Measurements from ENCODE around the gene SUFU.
"Not testable (repeated sequence)": the region's sequence is repeated elsewhere in the genome, so short reads cannot be mapped to it uniquely, and the experiment has no call there.

SUFU gene

DNA sequence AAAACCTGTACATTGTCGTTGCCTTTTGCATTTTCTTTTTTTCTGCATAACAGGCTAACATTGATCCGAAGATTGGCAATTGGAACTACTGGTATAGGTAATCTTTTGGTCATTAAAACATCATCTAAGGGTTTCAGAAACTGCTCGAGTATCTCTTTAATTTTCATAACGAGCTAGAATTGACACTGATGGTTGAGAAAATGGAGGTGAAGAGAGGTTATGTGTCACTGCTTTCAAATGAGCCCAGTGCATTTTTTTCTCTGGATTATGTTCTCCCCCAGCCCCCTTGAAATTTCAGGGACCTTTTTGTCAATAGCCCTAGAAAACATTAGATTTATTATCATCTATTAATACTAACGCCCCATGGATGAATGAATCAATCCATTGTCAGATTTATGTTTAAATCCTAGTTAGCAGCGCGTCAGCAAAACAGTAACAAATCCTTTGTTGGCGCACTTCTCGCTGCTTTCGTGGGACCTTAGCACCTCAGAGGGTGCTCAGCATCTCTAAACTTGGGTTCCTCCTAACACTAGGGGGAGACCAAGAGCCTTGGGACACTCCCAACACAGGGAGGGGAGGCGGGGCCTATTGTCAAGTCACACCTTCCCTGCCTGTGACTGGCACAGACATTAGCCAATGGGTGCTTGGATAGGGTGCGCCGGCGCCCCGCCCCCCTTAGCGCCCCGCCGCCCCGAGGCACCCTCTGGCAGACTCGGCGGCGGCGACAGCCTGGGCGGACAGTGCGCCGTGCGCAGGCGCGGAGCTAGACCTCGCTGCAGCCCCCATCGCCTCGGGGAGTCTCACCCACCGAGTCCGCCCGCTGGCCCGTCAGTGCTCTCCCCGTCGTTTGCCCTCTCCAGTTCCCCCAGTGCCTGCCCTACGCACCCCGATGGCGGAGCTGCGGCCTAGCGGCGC is at the start of gene SUFU:
Gene SUFU, plus strand, starts transcription at position 709 of the 915 bp plus-strand sequence. Its CDS starts 181 bp downstream, at position 890.
- H3K9ac ChIP-seq (ENCODE audit: low read length in 5 of 5): peak within 1 kb of the TSS in 4 of 5 donors; percentile 75 to 98 (median 94)
- H3K4me1 ChIP-seq (ENCODE audit: control insufficient read depth in 5 of 5, insufficient read depth in 5 of 5, low read length in 5 of 5): peaks cover 6 to 57% (median 51%) of the 10 kb centered on the region in 5 donors
- H3K27me3 ChIP-seq (ENCODE audit: control insufficient read depth in 5 of 5, insufficient read depth in 4 of 5, low read length in 5 of 5): no peaks in the 10 kb centered on the region
- no peaks in the 10 kb centered on the region for H3K9me3 ChIP-seq (ENCODE audit: control insufficient read depth in 5 of 5, low read length in 5 of 5)
- H3K4me3 ChIP-seq (ENCODE audit: low read depth in 1 of 5, low read length in 5 of 5): peak within 1 kb of the TSS; percentile 81 to 99 (median 90)
- H3K27ac ChIP-seq (ENCODE audit: low read depth, low read length): peak within 1 kb of the TSS; percentile 93
- peaks cover 0 to 5% (median 4%) of the 10 kb centered on the region in 5 donors for H3K36me3 ChIP-seq (ENCODE audit: control insufficient read depth in 5 of 5, insufficient read depth in 5 of 5, low read length in 5 of 5)

DNA sequence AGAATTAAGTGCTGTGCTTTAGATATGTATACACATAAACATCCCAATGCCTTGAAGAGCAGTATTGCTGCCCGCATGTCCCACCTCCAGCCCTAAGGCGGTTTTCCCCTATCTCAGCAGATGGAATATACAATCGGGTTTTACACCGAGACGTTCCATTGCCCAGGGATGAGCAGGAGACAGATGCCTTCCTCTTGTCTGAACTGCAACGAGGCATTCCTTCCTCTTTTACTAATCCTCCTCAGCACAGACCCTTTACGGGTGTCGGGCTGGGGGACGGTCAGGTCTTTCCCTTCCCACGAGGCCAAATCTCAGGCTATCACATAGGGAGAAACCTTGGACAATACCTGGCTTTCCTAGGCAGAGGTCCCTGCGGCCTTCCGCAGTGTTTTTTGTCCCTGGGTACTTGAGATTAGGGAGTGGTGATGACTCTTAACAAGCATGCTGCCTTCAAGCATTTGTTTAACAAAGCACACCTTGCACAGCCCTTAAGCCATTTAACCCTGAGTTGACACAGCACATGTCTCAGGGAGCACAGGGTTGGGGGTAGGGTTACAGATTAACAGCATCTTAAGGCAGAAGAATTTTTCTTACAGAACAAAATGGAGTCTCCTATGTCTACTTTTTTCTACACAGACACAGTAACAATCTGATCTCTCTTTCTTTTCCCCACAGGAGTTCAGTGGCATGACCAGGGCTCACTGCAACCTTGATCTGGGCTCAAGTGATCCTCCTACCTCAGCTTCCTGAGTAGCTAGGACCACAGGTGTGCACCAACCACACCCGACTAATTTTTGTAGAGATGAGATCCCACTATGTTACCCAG is 48.9 kb upstream of the SUFU start:
- not testable (repeated sequence) for H3K27me3 ChIP-seq (ENCODE audit: control insufficient read depth in 5 of 5, insufficient read depth in 4 of 5, low read length in 5 of 5); H3K9me3 ChIP-seq (ENCODE audit: control insufficient read depth in 5 of 5, low read length in 5 of 5); H3K9ac ChIP-seq (ENCODE audit: low read length in 5 of 5); H3K36me3 ChIP-seq (ENCODE audit: control insufficient read depth in 5 of 5, insufficient read depth in 5 of 5, low read length in 5 of 5); H3K27ac ChIP-seq (ENCODE audit: low read depth, low read length); H3K4me3 ChIP-seq (ENCODE audit: low read depth in 1 of 5, low read length in 5 of 5)
- H3K4me1 ChIP-seq (ENCODE audit: control insufficient read depth in 5 of 5, insufficient read depth in 5 of 5, low read length in 5 of 5): peaks cover 7 to 32% (median 16%) of the 10 kb centered on the region in 5 donors

GRCh38 chr10:102455893-102456471 is 47.8 kb upstream of the SUFU start:
- no peaks in the 10 kb centered on the region for H3K9me3 ChIP-seq (ENCODE audit: control insufficient read depth in 5 of 5, low read length in 5 of 5)
- no peaks in the 10 kb centered on the region for H3K36me3 ChIP-seq (ENCODE audit: control insufficient read depth in 5 of 5, insufficient read depth in 5 of 5, low read length in 5 of 5)
- no peaks in the 10 kb centered on the region for H3K27me3 ChIP-seq (ENCODE audit: control insufficient read depth in 5 of 5, insufficient read depth in 4 of 5, low read length in 5 of 5)
- no peak overlapping the region for H3K27ac ChIP-seq (ENCODE audit: low read depth, low read length)
- H3K4me3 ChIP-seq (ENCODE audit: low read depth in 1 of 5, low read length in 5 of 5): no peak overlapping the region
- H3K9ac ChIP-seq (ENCODE audit: low read length in 5 of 5): no peak overlapping the region
- peaks cover 7 to 27% (median 15%) of the 10 kb centered on the region in 5 donors for H3K4me1 ChIP-seq (ENCODE audit: control insufficient read depth in 5 of 5, insufficient read depth in 5 of 5, low read length in 5 of 5)

DNA sequence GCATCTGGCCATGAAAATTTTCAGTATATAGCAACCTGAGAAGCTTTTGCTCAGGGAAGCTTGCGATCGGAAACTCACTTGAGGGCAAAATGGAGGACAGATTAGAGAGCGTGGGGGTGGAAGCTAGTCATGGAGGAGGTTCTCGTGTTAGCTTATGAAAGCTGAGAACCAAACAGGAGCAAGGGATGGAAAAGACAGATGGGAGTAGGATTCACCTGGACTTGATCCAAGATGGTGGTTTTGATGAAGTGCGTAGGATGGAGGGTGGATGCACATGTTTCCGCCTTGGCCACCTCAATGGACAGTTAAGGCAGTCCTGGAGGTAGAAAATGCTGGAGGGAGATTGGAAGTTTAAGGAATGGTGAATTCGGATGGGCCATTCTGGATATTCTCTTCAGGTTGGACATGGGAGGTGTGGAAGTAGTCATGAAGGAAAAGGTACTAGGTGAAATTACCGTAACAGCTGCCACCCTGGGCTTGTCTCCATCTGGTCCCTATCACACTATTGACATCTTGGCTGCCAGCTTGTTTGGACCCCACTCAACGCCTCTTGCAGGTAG is 46.1 kb upstream of the SUFU start:
- no peak overlapping the region for H3K27ac ChIP-seq (ENCODE audit: low read depth, low read length)
- no peaks in the 10 kb centered on the region for H3K36me3 ChIP-seq (ENCODE audit: control insufficient read depth in 5 of 5, insufficient read depth in 5 of 5, low read length in 5 of 5)
- H3K4me1 ChIP-seq (ENCODE audit: control insufficient read depth in 5 of 5, insufficient read depth in 5 of 5, low read length in 5 of 5): peaks cover under 1 to 32% (median 18%) of the 10 kb centered on the region in 5 donors
- H3K27me3 ChIP-seq (ENCODE audit: control insufficient read depth in 5 of 5, insufficient read depth in 4 of 5, low read length in 5 of 5): no peaks in the 10 kb centered on the region
- H3K4me3 ChIP-seq (ENCODE audit: low read depth in 1 of 5, low read length in 5 of 5): no peak overlapping the region
- no peak overlapping the region for H3K9ac ChIP-seq (ENCODE audit: low read length in 5 of 5)
- no peaks in the 10 kb centered on the region for H3K9me3 ChIP-seq (ENCODE audit: control insufficient read depth in 5 of 5, low read length in 5 of 5)

- no peaks in the 10 kb centered on the region for H3K27me3 ChIP-seq (ENCODE audit: control insufficient read depth in 5 of 5, insufficient read depth in 4 of 5, low read length in 5 of 5)
- H3K4me3 ChIP-seq (ENCODE audit: low read depth in 1 of 5, low read length in 5 of 5): no peak overlapping the region
- no peaks in the 10 kb centered on the region for H3K9me3 ChIP-seq (ENCODE audit: control insufficient read depth in 5 of 5, low read length in 5 of 5)
- H3K27ac ChIP-seq (ENCODE audit: low read depth, low read length): no peak overlapping the region
- H3K9ac ChIP-seq (ENCODE audit: low read length in 5 of 5): no peak overlapping the region
- H3K36me3 ChIP-seq (ENCODE audit: control insufficient read depth in 5 of 5, insufficient read depth in 5 of 5, low read length in 5 of 5): no peaks in the 10 kb centered on the region
- peaks cover 0 to 30% (median 23%) of the 10 kb centered on the region in 5 donors for H3K4me1 ChIP-seq (ENCODE audit: control insufficient read depth in 5 of 5, insufficient read depth in 5 of 5, low read length in 5 of 5)
Measured at GRCh38 chr10:102458656-102459055, 45.1 kb upstream of the SUFU start.

- H3K27me3 ChIP-seq (ENCODE audit: control insufficient read depth in 5 of 5, insufficient read depth in 4 of 5, low read length in 5 of 5): no peaks in the 10 kb centered on the region
Measured at GRCh38 chr10:102460836-102461186, 43.0 kb upstream of the SUFU start.

DNA sequence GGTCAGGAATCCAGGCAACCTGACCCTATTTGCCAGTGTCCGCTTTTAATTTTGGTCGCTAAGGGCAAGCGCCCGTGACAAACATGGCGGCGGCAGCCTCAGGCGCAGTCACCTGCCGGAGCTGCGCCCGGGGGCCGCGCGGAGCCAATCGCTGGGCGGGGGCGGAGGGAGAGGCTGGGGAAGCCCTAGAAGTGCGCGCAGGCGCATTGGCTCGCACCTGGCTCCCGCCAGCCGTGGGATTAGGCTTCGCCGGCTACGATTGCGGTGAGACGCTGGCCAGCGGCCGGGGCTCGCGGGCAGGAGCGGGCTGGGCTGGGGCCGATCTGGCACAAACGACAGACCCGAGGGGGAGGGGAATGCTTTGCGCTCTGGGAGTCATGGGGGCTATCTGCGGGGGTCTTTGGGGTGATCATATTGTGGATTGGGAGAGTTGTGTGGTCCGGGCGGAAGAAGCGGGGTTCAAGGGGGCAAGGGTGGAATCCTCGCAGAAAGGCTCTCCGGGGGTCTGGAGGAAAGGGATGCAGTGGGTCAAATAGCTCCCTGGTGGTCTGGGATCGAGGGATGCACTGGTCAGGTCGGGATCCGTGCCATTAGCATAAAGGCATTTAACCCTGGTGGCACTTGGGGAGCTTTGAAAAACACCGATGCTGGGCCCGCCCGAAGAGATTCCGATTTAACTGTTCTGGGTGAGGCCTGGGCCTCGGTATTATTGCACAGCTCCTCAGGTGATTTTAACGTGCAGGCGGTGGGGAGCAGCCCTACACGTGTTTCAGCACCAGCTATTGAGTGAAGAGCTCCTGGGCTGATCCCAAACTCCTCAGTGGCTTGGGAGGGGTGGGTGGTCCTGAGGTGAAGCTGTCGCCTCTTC is 42.4 kb upstream of the SUFU start:
- H3K9me3 ChIP-seq (ENCODE audit: control insufficient read depth in 5 of 5, low read length in 5 of 5): no peaks in the 10 kb centered on the region
- peak overlapping the region in 4 of 5 donors; percentile 56 to 79 (median 62) for H3K9ac ChIP-seq (ENCODE audit: low read length in 5 of 5)
- no peaks in the 10 kb centered on the region for H3K27me3 ChIP-seq (ENCODE audit: control insufficient read depth in 5 of 5, insufficient read depth in 4 of 5, low read length in 5 of 5)
- peak overlapping the region; percentile 63 to 80 (median 75) for H3K4me3 ChIP-seq (ENCODE audit: low read depth in 1 of 5, low read length in 5 of 5)
- H3K27ac ChIP-seq (ENCODE audit: low read depth, low read length): no peak overlapping the region
- H3K36me3 ChIP-seq (ENCODE audit: control insufficient read depth in 5 of 5, insufficient read depth in 5 of 5, low read length in 5 of 5): no peaks in the 10 kb centered on the region
- H3K4me1 ChIP-seq (ENCODE audit: control insufficient read depth in 5 of 5, insufficient read depth in 5 of 5, low read length in 5 of 5): peaks cover 0 to 29% (median 23%) of the 10 kb centered on the region in 5 donors

More at GRCh38 chr10:102460836-102461186, 43.0 kb upstream of the SUFU start:
- H3K9ac ChIP-seq (ENCODE audit: low read length in 5 of 5): peak overlapping the region in 4 of 5 donors; percentile 56 to 79 (median 62)
- H3K4me1 ChIP-seq (ENCODE audit: control insufficient read depth in 5 of 5, insufficient read depth in 5 of 5, low read length in 5 of 5): peaks cover 0 to 29% (median 23%) of the 10 kb centered on the region in 5 donors
- no peaks in the 10 kb centered on the region for H3K9me3 ChIP-seq (ENCODE audit: control insufficient read depth in 5 of 5, low read length in 5 of 5)
- H3K36me3 ChIP-seq (ENCODE audit: control insufficient read depth in 5 of 5, insufficient read depth in 5 of 5, low read length in 5 of 5): no peaks in the 10 kb centered on the region
- no peak overlapping the region for H3K27ac ChIP-seq (ENCODE audit: low read depth, low read length)
- peak overlapping the region; percentile 63 to 80 (median 75) for H3K4me3 ChIP-seq (ENCODE audit: low read depth in 1 of 5, low read length in 5 of 5)

GRCh38 chr10:102462512-102463054 is 41.2 kb upstream of the SUFU start:
- H3K9ac ChIP-seq (ENCODE audit: low read length in 5 of 5): peak overlapping the region in 1 of 5 donors; percentile 68
- H3K36me3 ChIP-seq (ENCODE audit: control insufficient read depth in 5 of 5, insufficient read depth in 5 of 5, low read length in 5 of 5): no peaks in the 10 kb centered on the region
- peaks cover 0 to 29% (median 23%) of the 10 kb centered on the region in 5 donors for H3K4me1 ChIP-seq (ENCODE audit: control insufficient read depth in 5 of 5, insufficient read depth in 5 of 5, low read length in 5 of 5)
- no peaks in the 10 kb centered on the region for H3K9me3 ChIP-seq (ENCODE audit: control insufficient read depth in 5 of 5, low read length in 5 of 5)
- H3K27ac ChIP-seq (ENCODE audit: low read depth, low read length): no peak overlapping the region
- H3K4me3 ChIP-seq (ENCODE audit: low read depth in 1 of 5, low read length in 5 of 5): peak overlapping the region in 1 of 5 donors; percentile 35
- no peaks in the 10 kb centered on the region for H3K27me3 ChIP-seq (ENCODE audit: control insufficient read depth in 5 of 5, insufficient read depth in 4 of 5, low read length in 5 of 5)

GRCh38 chr10:102463983-102464382 is 39.8 kb upstream of the SUFU start:
- Histone ChIP-seq H3K27ac (ENCODE audit: low read depth, low read length) (no peak overlapping the region), H3K4me3 (ENCODE audit: low read depth in 1 of 5, low read length in 5 of 5) (no peak overlapping the region), H3K9ac (ENCODE audit: low read length in 5 of 5) (no peak overlapping the region)

More at GRCh38 chr10:102463983-102464382, 39.8 kb upstream of the SUFU start:
- H3K27me3 ChIP-seq (ENCODE audit: control insufficient read depth in 5 of 5, insufficient read depth in 4 of 5, low read length in 5 of 5): no peaks in the 10 kb centered on the region
- H3K9me3 ChIP-seq (ENCODE audit: control insufficient read depth in 5 of 5, low read length in 5 of 5): no peaks in the 10 kb centered on the region
- no peaks in the 10 kb centered on the region for H3K36me3 ChIP-seq (ENCODE audit: control insufficient read depth in 5 of 5, insufficient read depth in 5 of 5, low read length in 5 of 5)
- H3K4me1 ChIP-seq (ENCODE audit: control insufficient read depth in 5 of 5, insufficient read depth in 5 of 5, low read length in 5 of 5): peaks cover 0 to 40% (median 27%) of the 10 kb centered on the region in 5 donors
